ENCODE results near the gene TNS3. TPM values are rescaled to one million over a fixed set of nuclear protein-coding genes. Genes with fewer than 3 reads are reported as not detected.

The TNS3 gene
- total and polyA plus RNA-seq, 9 of the 15 experiments (the other 6 are each of a cell fraction or from before 2014, with no cell fraction given) = 0.20 TPM; not detected in 8

DNA sequence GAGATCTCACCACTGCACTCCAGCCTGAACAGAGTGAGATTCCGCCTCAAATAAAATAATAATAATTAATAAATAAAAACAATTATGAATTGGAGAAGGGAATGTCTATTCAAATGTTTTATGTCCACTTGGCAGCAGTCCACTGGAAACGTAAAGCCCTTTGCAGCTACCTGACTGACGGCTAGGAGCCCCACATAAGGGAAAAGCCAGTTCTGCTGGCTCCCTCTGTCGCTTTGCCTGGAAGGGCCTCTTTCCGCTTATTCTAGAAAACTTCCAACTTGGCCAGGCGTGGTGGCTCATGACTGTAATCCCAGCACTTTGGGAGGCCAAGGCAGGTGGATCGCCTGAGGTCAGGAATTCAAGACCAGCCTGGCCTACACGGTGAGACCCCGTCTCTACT is 6.1 kb upstream of the TNS3 start:
- TF ChIP-seq ZSCAN32 (CRISPR knock-in tag; IDR thresholded peaks at IDR 0.05) (no peak), MYBL2 (IDR thresholded peaks at IDR 0.05; ENCODE audit: low read depth) (no peak), MYBL2 (CRISPR knock-in tag; IDR thresholded peaks at IDR 0.05; ENCODE audit: borderline replicate concordance) (no peak), SRSF1 (IDR thresholded peaks at IDR 0.05; ENCODE audit: low read depth, low read length) (no peak), ZNF583 (CRISPR knock-in tag; IDR thresholded peaks at IDR 0.05) (no peak), MAFK (IDR thresholded peaks at IDR 0.05; ENCODE audit: low read length) (no peak)
- H3K9me1 ChIP-seq (ENCODE audit: control insufficient read depth, insufficient read depth, low read length) = no peaks in the 10 kb centered on the region
- H3K4me2 ChIP-seq (ENCODE audit: insufficient read depth, low read length) = no peak overlapping the region
- no peak overlapping the region for H3K27ac ChIP-seq (ENCODE audit: extremely low read depth, low read depth, low read length)
- no peaks in the 10 kb centered on the region for H3K4me1 ChIP-seq (replicated peaks in 1 of 2; ENCODE audit: control insufficient read depth in 2 of 2, insufficient read depth in 2 of 2, low read length in 2 of 2)
- FAIRE-seq = no peak
- H4K20me1 ChIP-seq (replicated peaks; ENCODE audit: control insufficient read depth, insufficient read depth, low read length) = no peaks in the 10 kb centered on the region; the same call in 1 of the 2 replicates
- no peaks in the 10 kb centered on the region for H3K36me3 ChIP-seq (ENCODE audit: control insufficient read depth, insufficient read depth, low read length)
- H3K9me3 ChIP-seq (replicated peaks; ENCODE audit: control insufficient read depth, insufficient read depth, low read depth, low read length) = no peaks in the 10 kb centered on the region
- ChIA-PET CTCF (ENCODE audit: low intra/inter-chr PET ratio) (no interaction called here), POLR2A (interaction anchor here (0.7 to 0.9 kb wide), 2 partner anchors 13 to 447 kb away, joined by 3 to 4 read pairs; partner anchors contain the start of gene C7orf57)
- H3K9ac ChIP-seq (ENCODE audit: insufficient read depth in 1 of 2, low read depth in 2 of 2, low read length in 2 of 2) = no peak overlapping the region
- in situ Hi-C loops (cut with MboI) (no loop called here), intact Hi-C loops (cut with micrococcal nuclease) (no loop called here)
- no peak overlapping the region for H2AFZ ChIP-seq (ENCODE audit: low read depth, low read length)
- no peaks in the 10 kb centered on the region for H3K79me2 ChIP-seq (ENCODE audit: control insufficient read depth, insufficient read depth, low read length)
- peaks cover 6 to 50% of the 10 kb centered on the region in 2 experiments; a peak in 4 of 5 replicates for H3K27me3 ChIP-seq (ENCODE audit: control insufficient read depth in 2 of 2, insufficient read depth in 2 of 2, low read length in 2 of 2)
- BruUV-seq (replicated peaks) = no TSS peak
- WGBS (ENCODE audit: insufficient coverage, low coverage, missing lambda C conversion rate) = 1% methylated on average over 9 of the region's 9 CpGs
- no peak for ATAC-seq
- DNase-seq (ENCODE audit: extremely low read depth in 1 of 4, low spot score in 3 of 4) = no peak
- no peak overlapping the region for H3K4me3 ChIP-seq

DNA sequence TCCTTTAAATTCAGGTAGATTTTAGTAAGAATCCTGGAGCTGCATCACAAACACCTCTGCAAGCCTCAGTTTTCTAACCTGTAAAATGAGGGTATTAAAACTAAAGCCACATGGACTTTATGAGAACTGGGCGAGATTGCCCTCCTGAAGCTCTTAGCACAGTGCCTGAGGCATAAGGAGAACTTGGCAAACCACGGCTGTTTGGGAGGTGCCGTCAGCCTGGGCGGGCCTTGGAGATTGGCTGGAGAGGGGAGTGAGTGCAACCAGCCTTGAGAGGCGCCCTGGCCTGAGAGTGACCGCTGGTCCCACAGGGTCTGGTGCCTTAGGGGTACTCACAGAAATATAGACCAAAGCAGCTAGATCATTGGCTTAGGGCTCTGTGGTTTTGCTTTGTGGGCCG is 5.4 kb upstream of the TNS3 start:
- H2AFZ ChIP-seq (ENCODE audit: low read depth, low read length) = no peak overlapping the region
- intact Hi-C loops (cut with micrococcal nuclease) (no loop called here), in situ Hi-C loops (cut with MboI) (no loop called here)
- 0% methylated on average over 7 of the region's 7 CpGs for WGBS (ENCODE audit: insufficient coverage, low coverage, missing lambda C conversion rate)
- no peaks in the 10 kb centered on the region for H3K9me3 ChIP-seq (replicated peaks; ENCODE audit: control insufficient read depth, insufficient read depth, low read depth, low read length)
- no peaks in the 10 kb centered on the region for H3K4me1 ChIP-seq (replicated peaks in 1 of 2; ENCODE audit: control insufficient read depth in 2 of 2, insufficient read depth in 2 of 2, low read length in 2 of 2)
- DNase-seq (ENCODE audit: extremely low read depth in 1 of 4, low spot score in 3 of 4) (no peak), ATAC-seq (no peak), FAIRE-seq (no peak)
- ChIA-PET CTCF (ENCODE audit: low intra/inter-chr PET ratio) (no interaction called here), POLR2A (no interaction called here)
- H4K20me1 ChIP-seq (replicated peaks; ENCODE audit: control insufficient read depth, insufficient read depth, low read length) = no peaks in the 10 kb centered on the region; the same call in 1 of the 2 replicates
- H3K79me2 ChIP-seq (ENCODE audit: control insufficient read depth, insufficient read depth, low read length) = no peaks in the 10 kb centered on the region
- no peaks in the 10 kb centered on the region for H3K36me3 ChIP-seq (ENCODE audit: control insufficient read depth, insufficient read depth, low read length)
- no peak overlapping the region for H3K27ac ChIP-seq (ENCODE audit: extremely low read depth, low read depth, low read length)
- H3K4me3 ChIP-seq = no peak overlapping the region
- H3K9me1 ChIP-seq (ENCODE audit: control insufficient read depth, insufficient read depth, low read length) = no peaks in the 10 kb centered on the region
- no peak overlapping the region for H3K9ac ChIP-seq (ENCODE audit: insufficient read depth in 1 of 2, low read depth in 2 of 2, low read length in 2 of 2)
- no peak overlapping the region for H3K4me2 ChIP-seq (ENCODE audit: insufficient read depth, low read length)
- no TSS peak for BruUV-seq (replicated peaks)
- peaks cover 8 to 56% of the 10 kb centered on the region in 2 experiments; a peak in 4 of 5 replicates for H3K27me3 ChIP-seq (ENCODE audit: control insufficient read depth in 2 of 2, insufficient read depth in 2 of 2, low read length in 2 of 2)
- no peak for TF ChIP-seq KLF6 (CRISPR knock-in tag; IDR thresholded peaks at IDR 0.05; ENCODE audit: borderline replicate concordance)
- TF ChIP-seq CREB1 (IDR thresholded peaks at IDR 0.05) = no peak
- TF ChIP-seq CREB1 (CRISPR knock-in tag; IDR thresholded peaks at IDR 0.05) = no peak
- TF ChIP-seq GATAD2A (IDR thresholded peaks at IDR 0.05) = no peak
- TF ChIP-seq ZNF263 (CRISPR knock-in tag; IDR thresholded peaks at IDR 0.05; ENCODE audit: borderline replicate concordance) = no peak
- no peak for TF ChIP-seq ZNF707 (CRISPR knock-in tag; conservative IDR thresholded peaks at IDR 0.05)
- no peak for TF ChIP-seq MCM2 (IDR thresholded peaks at IDR 0.05; ENCODE audit: low read depth)
- no peak for TF ChIP-seq CBFA2T2 (conservative IDR thresholded peaks at IDR 0.05)
- no peak for TF ChIP-seq NR0B1 (IDR thresholded peaks at IDR 0.05; ENCODE audit: partially characterized antibody)
- TF ChIP-seq ASH1L (IDR thresholded peaks at IDR 0.05; ENCODE audit: borderline replicate concordance, low read depth, partially characterized antibody) = no peak
